WTC11 (cell line): ENCODE measurements around the gene TOP2B.

Experiments used
- CREB1 ChIP-seq: sonication (generic); formaldehyde crosslinking; IDR thresholded peaks from 2 replicates; pipeline ENCODE4 v1.8.0; 2023; ENCODE audit warnings: mild to moderate bottlenecking, missing genetic modification reagents
- NR2C2 ChIP-seq: sonication (generic); formaldehyde crosslinking; IDR thresholded peaks from 2 replicates; pipeline ENCODE4 v1.8.0; 2022; ENCODE audit warnings: mild to moderate bottlenecking, missing genetic modification reagents
- NR3C1 ChIP-seq: sonication (generic); formaldehyde crosslinking; conservative IDR thresholded peaks from 2 replicates; pipeline ENCODE4 v1.8.1; 2023; ENCODE audit warnings: low read depth, mild to moderate bottlenecking, missing genetic modification reagents
- SP1 ChIP-seq: sonication (generic); formaldehyde crosslinking; conservative IDR thresholded peaks from 2 replicates; pipeline ENCODE4 v1.8.1; 2022; ENCODE audit warnings: missing genetic modification reagents
- TEAD1 ChIP-seq: sonication (generic); formaldehyde crosslinking; IDR thresholded peaks from 2 replicates; pipeline ENCODE4 v1.8.0; 2022; ENCODE audit warnings: mild to moderate bottlenecking, missing genetic modification reagents
- TF ChIP-seq, protein P1 (sequence below): fragments of 200-600 bp; IDR thresholded peaks from 2 replicates; pipeline ENCODE4 v1.8.0; 2022; ENCODE audit warnings: antibody characterized with exemption
- TF ChIP-seq, protein P2 (sequence below): sonication (generic); formaldehyde crosslinking; IDR thresholded peaks from 2 replicates; pipeline ENCODE4 v1.8.0; 2022; ENCODE audit warnings: mild to moderate bottlenecking, missing genetic modification reagents
- TF ChIP-seq, protein P3 (sequence below): sonication (generic); formaldehyde crosslinking; IDR thresholded peaks from 2 replicates; pipeline ENCODE4 v1.8.1; 2023; ENCODE audit warnings: mild to moderate bottlenecking, missing genetic modification reagents, moderate library complexity
- TF ChIP-seq, protein P4 (sequence below): sonication (generic); formaldehyde crosslinking; IDR thresholded peaks from 2 replicates; pipeline ENCODE4 v1.8.0; 2023; ENCODE audit warnings: missing genetic modification reagents
- TF ChIP-seq, protein P5 (sequence below): sonication (generic); formaldehyde crosslinking; IDR thresholded peaks from 2 replicates; pipeline ENCODE4 v1.8.0; 2022; ENCODE audit warnings: mild to moderate bottlenecking, missing genetic modification reagents
- TF ChIP-seq, protein P6 (sequence below): sonication (generic); formaldehyde crosslinking; IDR thresholded peaks from 2 replicates; pipeline ENCODE4 v1.8.1; 2023; ENCODE audit warnings: mild to moderate bottlenecking, missing genetic modification reagents, moderate library complexity

DNA sequence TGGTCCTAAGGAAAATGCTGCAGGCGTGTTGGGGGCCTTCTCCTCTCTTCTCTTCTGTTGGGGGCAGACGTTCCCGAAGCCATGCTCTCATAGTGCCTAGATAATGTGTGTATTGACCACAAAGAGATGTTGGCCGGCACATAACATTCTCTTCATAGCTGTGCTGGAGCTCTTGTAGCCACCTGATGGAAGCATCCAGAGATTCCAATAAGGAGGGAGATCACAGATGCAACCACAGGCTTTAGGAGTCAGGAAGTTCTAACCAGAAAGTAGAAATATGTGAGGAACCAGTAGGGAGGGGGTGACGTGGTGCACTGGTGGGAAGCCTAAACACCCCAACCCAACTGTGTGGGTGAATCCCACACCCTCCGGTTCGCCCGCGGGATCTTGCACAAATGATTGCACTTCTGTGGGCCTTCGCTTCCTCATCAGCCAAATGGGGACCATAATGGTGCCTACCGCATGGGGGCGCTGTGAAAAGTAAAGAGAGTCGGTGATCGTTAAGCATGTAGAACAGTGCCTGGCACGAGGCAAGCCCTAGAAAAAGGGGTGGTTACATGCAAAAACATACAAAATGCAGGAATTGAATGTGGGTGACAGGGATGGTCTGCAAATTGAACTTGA is 87.8 kb downstream of the TOP2B start:
- TF ChIP-seq, protein P1, sequence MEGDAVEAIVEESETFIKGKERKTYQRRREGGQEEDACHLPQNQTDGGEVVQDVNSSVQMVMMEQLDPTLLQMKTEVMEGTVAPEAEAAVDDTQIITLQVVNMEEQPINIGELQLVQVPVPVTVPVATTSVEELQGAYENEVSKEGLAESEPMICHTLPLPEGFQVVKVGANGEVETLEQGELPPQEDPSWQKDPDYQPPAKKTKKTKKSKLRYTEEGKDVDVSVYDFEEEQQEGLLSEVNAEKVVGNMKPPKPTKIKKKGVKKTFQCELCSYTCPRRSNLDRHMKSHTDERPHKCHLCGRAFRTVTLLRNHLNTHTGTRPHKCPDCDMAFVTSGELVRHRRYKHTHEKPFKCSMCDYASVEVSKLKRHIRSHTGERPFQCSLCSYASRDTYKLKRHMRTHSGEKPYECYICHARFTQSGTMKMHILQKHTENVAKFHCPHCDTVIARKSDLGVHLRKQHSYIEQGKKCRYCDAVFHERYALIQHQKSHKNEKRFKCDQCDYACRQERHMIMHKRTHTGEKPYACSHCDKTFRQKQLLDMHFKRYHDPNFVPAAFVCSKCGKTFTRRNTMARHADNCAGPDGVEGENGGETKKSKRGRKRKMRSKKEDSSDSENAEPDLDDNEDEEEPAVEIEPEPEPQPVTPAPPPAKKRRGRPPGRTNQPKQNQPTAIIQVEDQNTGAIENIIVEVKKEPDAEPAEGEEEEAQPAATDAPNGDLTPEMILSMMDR = peak; percentile 50
- TF ChIP-seq SP1 (CRISPR knock-in tag) = no peak
- no peak for TF ChIP-seq TEAD1 (CRISPR knock-in tag)
- TF ChIP-seq, protein P2, sequence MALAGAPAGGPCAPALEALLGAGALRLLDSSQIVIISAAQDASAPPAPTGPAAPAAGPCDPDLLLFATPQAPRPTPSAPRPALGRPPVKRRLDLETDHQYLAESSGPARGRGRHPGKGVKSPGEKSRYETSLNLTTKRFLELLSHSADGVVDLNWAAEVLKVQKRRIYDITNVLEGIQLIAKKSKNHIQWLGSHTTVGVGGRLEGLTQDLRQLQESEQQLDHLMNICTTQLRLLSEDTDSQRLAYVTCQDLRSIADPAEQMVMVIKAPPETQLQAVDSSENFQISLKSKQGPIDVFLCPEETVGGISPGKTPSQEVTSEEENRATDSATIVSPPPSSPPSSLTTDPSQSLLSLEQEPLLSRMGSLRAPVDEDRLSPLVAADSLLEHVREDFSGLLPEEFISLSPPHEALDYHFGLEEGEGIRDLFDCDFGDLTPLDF (CRISPR knock-in tag) = no peak
- no peak for TF ChIP-seq NR2C2 (CRISPR knock-in tag)
- no peak for TF ChIP-seq CREB1
- TF ChIP-seq, protein P3, sequence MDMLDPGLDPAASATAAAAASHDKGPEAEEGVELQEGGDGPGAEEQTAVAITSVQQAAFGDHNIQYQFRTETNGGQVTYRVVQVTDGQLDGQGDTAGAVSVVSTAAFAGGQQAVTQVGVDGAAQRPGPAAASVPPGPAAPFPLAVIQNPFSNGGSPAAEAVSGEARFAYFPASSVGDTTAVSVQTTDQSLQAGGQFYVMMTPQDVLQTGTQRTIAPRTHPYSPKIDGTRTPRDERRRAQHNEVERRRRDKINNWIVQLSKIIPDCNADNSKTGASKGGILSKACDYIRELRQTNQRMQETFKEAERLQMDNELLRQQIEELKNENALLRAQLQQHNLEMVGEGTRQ = no peak
- no peak for TF ChIP-seq NR3C1
- TF ChIP-seq, protein P4, sequence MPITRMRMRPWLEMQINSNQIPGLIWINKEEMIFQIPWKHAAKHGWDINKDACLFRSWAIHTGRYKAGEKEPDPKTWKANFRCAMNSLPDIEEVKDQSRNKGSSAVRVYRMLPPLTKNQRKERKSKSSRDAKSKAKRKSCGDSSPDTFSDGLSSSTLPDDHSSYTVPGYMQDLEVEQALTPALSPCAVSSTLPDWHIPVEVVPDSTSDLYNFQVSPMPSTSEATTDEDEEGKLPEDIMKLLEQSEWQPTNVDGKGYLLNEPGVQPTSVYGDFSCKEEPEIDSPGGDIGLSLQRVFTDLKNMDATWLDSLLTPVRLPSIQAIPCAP (CRISPR knock-in tag) = no peak
- TF ChIP-seq, protein P5, sequence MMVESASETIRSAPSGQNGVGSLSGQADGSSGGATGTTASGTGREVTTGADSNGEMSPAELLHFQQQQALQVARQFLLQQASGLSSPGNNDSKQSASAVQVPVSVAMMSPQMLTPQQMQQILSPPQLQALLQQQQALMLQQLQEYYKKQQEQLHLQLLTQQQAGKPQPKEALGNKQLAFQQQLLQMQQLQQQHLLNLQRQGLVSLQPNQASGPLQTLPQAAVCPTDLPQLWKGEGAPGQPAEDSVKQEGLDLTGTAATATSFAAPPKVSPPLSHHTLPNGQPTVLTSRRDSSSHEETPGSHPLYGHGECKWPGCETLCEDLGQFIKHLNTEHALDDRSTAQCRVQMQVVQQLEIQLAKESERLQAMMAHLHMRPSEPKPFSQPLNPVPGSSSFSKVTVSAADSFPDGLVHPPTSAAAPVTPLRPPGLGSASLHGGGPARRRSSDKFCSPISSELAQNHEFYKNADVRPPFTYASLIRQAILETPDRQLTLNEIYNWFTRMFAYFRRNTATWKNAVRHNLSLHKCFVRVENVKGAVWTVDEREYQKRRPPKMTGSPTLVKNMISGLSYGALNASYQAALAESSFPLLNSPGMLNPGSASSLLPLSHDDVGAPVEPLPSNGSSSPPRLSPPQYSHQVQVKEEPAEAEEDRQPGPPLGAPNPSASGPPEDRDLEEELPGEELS = no peak
- TF ChIP-seq, protein P6, sequence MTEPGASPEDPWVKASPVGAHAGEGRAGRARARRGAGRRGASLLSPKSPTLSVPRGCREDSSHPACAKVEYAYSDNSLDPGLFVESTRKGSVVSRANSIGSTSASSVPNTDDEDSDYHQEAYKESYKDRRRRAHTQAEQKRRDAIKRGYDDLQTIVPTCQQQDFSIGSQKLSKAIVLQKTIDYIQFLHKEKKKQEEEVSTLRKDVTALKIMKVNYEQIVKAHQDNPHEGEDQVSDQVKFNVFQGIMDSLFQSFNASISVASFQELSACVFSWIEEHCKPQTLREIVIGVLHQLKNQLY (CRISPR knock-in tag) = no peak
